Diencephalon (tissue), 1 donor: Measurements from ENCODE around the gene DHX58. TPM values are rescaled to one million over a fixed set of nuclear protein-coding genes. Genes with fewer than 3 reads are reported as not detected.

Source experiments
- total RNA-seq: library from RNA; depleted of rRNA; stranded (reverse); fragments of >200 nt; gene quantifications from one replicate; pipeline ENCODE4 v1.2.3, GENCODE V29; 2014

DHX58 gene
- total RNA-seq = 3.0 TPM

DNA sequence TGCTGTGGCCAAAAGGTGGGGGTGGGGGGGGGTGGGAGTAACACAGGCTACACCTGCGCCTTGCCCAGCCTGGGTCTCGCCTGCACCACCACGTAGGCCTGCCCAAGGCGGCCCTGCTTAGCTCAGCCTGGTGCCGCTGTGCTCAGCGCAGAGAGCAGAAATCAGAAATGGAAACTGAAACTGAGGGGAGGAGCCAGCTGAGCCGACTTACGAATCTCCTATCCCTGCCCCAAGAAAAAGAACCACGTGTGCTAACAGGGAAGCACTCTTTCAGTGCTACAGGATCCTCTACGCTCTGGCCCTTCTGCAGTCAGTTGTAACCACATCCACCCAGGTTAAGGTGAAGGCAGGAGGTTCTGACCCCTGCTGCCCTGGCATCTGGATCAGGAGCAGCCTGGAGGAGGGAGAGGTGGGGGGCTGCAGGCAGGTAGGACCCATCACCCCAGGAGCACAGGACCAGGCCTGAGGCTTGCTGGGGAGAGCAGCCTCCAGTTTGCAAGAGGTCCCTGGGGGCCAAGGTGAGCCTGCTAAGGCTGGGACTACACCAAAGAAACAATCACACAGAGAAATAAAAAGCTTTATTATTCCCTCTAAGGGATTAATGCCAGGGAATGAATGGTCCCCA lies at the start of gene DHX58:
Gene DHX58, minus strand, starts transcription at position 163 of the 625 bp plus-strand sequence. CDS start 822 bp downstream, outside the sequence.

DNA sequence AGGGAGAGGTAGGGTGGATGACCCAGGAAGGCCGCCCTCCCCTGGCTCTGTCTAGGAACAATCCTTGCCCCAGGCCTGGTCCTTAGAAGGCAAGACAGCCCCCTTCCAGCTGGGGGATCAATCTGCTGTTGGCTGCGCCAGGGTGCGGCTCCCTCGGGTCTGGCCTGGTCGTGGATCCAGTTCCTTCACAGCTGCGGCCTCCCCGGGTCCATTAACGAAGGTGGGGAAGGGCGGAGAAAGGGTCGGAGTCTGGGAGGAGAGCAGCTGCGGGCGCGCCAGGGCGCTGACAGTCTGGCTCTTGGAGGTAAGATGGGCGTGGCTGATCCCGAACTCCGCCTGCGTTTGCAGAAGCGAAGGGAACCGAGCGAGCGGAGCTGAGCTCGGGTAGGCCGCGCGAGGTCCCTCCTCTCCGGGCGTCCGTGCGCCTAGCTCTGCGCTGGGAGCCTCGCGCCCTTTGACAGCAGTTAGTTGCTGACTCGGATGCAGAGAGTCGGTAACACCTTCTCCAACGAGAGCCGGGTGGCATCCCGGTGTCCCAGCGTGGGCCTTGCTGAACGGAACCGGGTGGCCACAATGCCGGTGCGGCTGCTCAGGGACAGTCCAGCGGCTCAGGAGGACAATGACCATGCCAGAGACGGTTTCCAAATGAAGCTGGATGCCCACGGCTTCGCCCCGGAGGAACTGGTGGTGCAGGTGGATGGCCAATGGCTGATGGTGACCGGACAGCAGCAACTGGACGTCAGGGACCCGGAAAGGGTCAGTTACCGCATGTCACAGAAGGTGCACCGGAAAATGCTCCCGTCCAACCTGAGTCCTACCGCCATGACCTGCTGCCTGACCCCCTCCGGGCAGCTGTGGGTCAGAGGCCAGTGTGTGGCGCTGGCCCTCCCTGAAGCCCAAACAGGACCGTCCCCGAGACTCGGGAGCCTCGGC lies 10.1 kb upstream of the DHX58 start, which contains the start of gene HSPB9:
Gene HSPB9, plus strand, starts transcription at position 434 of the 933 bp plus-strand sequence. Its CDS starts 47 bp downstream, at position 481.

DNA sequence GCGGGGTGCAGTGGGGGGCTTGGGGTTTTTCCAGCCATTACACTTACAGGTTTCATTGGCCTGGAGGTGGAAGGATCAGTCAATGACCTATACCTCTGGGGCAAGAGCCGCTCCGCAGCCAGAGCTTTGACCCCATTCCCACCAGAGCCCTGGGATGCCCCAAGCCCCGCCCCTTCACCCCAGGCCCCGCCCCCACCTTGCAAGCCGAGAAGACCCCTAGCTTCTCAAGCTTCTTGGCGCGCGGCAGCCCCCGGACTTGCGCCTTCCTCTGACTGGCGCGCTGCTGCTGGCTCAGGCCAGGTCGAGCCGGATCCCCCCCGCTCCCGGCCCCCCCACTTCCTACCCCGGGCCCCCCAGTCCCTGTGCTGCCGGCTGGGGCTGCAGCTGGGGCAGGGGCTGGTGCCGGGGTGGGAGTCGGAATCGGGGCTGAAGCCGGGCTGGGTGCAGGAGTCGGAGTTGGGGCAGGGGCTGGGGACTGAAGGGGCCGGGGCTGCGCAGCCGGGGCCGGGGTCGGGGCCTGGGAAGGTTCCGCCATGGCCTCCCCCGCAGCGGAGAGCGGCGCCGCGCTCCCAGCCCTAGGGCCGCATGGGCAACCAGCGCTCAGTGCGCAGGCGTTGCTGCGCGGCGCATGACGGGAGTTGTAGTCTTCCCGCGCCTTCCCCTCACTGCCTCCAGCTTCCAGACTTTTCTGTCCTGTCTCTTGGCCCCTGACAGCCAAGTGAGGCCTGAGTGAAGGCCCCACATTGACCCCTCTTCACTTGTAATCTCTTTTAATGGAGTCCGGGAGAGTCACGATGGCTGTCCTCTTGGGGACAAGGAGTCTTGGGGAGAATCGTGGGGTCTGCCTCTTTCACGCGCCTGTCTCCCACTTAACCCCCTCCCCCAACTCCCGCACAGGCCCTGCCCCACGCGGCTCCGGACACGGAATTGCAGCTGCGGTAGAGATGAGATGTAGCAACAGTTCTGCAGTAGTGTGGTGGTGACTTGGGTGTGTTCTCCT lies 8.6 kb upstream of the DHX58 start, which contains the start of gene KAT2A:
Gene KAT2A, minus strand, starts transcription at position 598 of the 1,000 bp plus-strand sequence. Its CDS starts 63 bp downstream, at position 535.

DNA sequence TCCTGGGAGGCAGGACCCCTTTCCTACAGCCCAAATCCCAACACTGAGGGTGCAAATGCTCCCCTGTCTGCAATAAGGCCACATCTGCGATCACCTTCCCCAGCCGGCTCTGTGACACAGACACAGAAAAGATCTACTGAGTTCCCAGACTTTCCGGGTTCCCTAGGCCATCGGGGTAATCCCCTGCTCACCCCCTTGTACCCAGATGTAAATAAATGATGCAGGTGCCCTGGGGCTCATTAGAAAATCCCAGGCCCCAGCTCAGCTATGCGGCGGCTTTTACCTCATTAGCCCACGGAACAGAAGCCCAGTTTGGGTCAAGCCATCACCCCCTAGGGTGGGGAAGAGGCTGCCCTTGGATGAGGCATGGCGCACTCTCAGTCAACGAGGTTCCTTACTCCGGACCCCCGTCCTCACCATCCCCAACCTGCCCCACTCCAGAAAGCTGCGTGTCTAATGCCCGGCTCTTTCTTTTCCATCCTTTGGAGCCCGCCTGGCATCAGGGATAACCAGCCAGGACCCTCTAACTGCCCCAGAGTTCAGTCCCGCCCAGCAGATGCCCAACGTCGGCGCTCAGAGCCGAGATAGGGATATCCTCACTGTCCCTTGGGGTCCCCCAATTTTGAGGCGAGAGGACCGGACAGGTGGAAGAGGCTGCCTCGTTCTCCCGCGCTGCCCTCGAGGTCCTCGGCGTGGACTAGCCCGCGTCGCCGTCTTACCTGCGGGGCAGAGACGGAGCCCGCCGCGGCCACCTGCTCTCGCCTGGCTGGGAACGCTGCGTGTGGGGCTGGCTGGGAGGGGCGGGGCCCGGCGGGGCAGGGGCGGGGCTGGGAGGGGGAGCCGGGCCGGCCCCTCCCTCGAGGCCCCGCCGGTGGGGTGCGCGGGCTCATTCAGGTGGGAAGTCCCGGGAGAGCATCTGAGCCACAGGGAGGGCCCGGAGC lies 14.6 kb downstream of the DHX58 start, which contains the start of gene ZNF385C:
Gene ZNF385C, minus strand, starts transcription at position 783 of the 941 bp plus-strand sequence. CDS start 35,417 bp downstream, outside the sequence.

Other genes with a start within 250 kb of the DHX58 start
- gene KLHL11, start 247.3 kb downstream of the DHX58 start, total RNA-seq = 76.6 TPM
- 171 TPM for gene ACLY, start 193.8 kb downstream of the DHX58 start, total RNA-seq
- 6.5 TPM for gene ODAD4, start 182.1 kb downstream of the DHX58 start, total RNA-seq
- 78.4 TPM for gene CNP, start 145.9 kb downstream of the DHX58 start, total RNA-seq
- 90.0 TPM for gene DNAJC7, start 95.3 kb downstream of the DHX58 start, total RNA-seq
- gene NKIRAS2, start 92.6 kb downstream of the DHX58 start, total RNA-seq = 48.9 TPM
- 4.2 TPM for gene C17orf113, start 62.1 kb downstream of the DHX58 start, total RNA-seq
- 1.8 TPM for gene ZNF385C, start 14.2 kb downstream of the DHX58 start, total RNA-seq
- gene KAT2A, start 8.7 kb upstream of the DHX58 start, total RNA-seq = 18.7 TPM
- 0.23 TPM for gene HSPB9, start 10.1 kb upstream of the DHX58 start, total RNA-seq
- 64.8 TPM for gene RAB5C, start 42.3 kb upstream of the DHX58 start, total RNA-seq
- gene KCNH4, start 68.4 kb upstream of the DHX58 start, total RNA-seq = 1.8 TPM
- 1.6 TPM for gene HCRT, start 72.7 kb upstream of the DHX58 start, total RNA-seq
- gene GHDC, start 81.8 kb upstream of the DHX58 start, total RNA-seq = 5.1 TPM
- gene STAT5B, start 163.7 kb upstream of the DHX58 start, total RNA-seq = 26.3 TPM
- 3.7 TPM for gene STAT5A, start 175.8 kb upstream of the DHX58 start, total RNA-seq